Stimulated activated CD8-positive, alpha-beta memory T cell treated with anti-CD3 and anti-CD28 coated beads, Interleukin-4, amount 100 ng/mL, for 24 hours (primary cell): Measurements from ENCODE around the gene SERGEF.

Experiments
- DNase-seq: peaks from one replicate; pipeline ENCODE4 v3.0.0-alpha.2; 2020; ENCODE audit warnings: low read depth

The SERGEF gene

GRCh38 chr11:17861036-17861755 lies 151.7 kb downstream of the SERGEF start:
- no peak for DNase-seq

- DNase-seq: no peak
Measured at GRCh38 chr11:17859552-17859951, 153.3 kb downstream of the SERGEF start.

- DNase-seq: no peak
Measured at GRCh38 chr11:17855531-17856290, 157.1 kb downstream of the SERGEF start.

GRCh38 chr11:17853280-17853679 lies 159.6 kb downstream of the SERGEF start:
- no peak for DNase-seq

- no peak for DNase-seq
Measured at GRCh38 chr11:17852246-17852645, 160.6 kb downstream of the SERGEF start.

GRCh38 chr11:17851697-17852096 lies 161.2 kb downstream of the SERGEF start:
- no peak for DNase-seq

GRCh38 chr11:17850336-17850735 lies 162.5 kb downstream of the SERGEF start:
- no peak for DNase-seq

- no peak for DNase-seq
Measured at GRCh38 chr11:17848715-17849114, 164.1 kb downstream of the SERGEF start.

GRCh38 chr11:17846852-17847453 lies 165.9 kb downstream of the SERGEF start:
- DNase-seq: no peak

GRCh38 chr11:17845431-17845881 lies 167.4 kb downstream of the SERGEF start:
- DNase-seq: no peak

GRCh38 chr11:17840101-17840548 lies 172.7 kb downstream of the SERGEF start:
- no peak for DNase-seq

- no peak for DNase-seq
Measured at GRCh38 chr11:17839450-17839849, 173.4 kb downstream of the SERGEF start.

- DNase-seq: no peak
Measured at GRCh38 chr11:17838102-17838501, 174.7 kb downstream of the SERGEF start.

GRCh38 chr11:17831883-17832282 lies 181.0 kb downstream of the SERGEF start:
- no peak for DNase-seq

- DNase-seq: no peak
Measured at GRCh38 chr11:17831228-17831627, 181.6 kb downstream of the SERGEF start.

GRCh38 chr11:17828311-17828751 lies 184.5 kb downstream of the SERGEF start:
- DNase-seq: no peak

- DNase-seq: no peak
Measured at GRCh38 chr11:17827006-17827405, 185.8 kb downstream of the SERGEF start.

- DNase-seq: no peak
Measured at GRCh38 chr11:17822401-17822781, 190.5 kb downstream of the SERGEF start.

GRCh38 chr11:17821648-17822400 lies 191.0 kb downstream of the SERGEF start:
- DNase-seq: no peak

GRCh38 chr11:17816232-17816931 lies 196.5 kb downstream of the SERGEF start:
- no peak for DNase-seq

GRCh38 chr11:17814546-17814945 lies 198.3 kb downstream of the SERGEF start:
- no peak for DNase-seq
